Measurements from ENCODE around the gene FAM234A. TPM values are rescaled to one million over a fixed set of nuclear protein-coding genes. Genes with fewer than 3 reads are reported as not detected.
"Not testable (repeated sequence)": the region's sequence is repeated elsewhere in the genome, so short reads cannot be mapped to it uniquely, and the experiment has no call there.

The FAM234A gene
- total RNA-seq, 1 donor from 2014 or later: 23.3 TPM

DNA sequence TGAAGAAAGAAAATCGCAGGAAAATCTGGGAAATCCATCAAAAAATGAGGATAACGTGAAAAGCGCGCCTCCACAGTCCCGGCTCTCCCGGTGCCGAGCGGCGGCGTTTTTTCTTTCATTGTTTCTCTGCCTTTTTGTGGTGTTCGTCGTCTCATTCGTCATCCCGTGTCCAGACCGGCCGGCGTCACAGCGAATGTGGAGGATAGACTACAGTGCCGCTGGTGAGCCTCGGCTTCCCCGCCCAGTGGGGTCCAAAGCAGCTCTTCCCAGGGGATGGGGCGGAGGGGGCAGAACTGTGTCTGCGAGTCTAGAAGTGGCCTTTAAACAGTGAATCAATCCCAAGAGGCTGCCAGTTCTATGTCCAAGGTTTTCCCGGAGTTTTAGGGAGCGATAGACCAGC, 19.8 kb downstream of the FAM234A start:
- Histone ChIP-seq H3K27ac (no peak overlapping the region), H3K27me3 (no peaks in the 10 kb centered on the region), H3K4me3 (no peak overlapping the region), H3K4me1 (no peaks in the 10 kb centered on the region), H3K9me3 (no peaks in the 10 kb centered on the region), H3K36me3 (peaks cover 0 to 32% of the 10 kb centered on the region in 2 donors)
- no peak for DNase-seq (ENCODE audit: extremely low spot score in 2 of 2)
- intact Hi-C loops (cut with DNase I): no loop called here
- TF ChIP-seq, protein P1, sequence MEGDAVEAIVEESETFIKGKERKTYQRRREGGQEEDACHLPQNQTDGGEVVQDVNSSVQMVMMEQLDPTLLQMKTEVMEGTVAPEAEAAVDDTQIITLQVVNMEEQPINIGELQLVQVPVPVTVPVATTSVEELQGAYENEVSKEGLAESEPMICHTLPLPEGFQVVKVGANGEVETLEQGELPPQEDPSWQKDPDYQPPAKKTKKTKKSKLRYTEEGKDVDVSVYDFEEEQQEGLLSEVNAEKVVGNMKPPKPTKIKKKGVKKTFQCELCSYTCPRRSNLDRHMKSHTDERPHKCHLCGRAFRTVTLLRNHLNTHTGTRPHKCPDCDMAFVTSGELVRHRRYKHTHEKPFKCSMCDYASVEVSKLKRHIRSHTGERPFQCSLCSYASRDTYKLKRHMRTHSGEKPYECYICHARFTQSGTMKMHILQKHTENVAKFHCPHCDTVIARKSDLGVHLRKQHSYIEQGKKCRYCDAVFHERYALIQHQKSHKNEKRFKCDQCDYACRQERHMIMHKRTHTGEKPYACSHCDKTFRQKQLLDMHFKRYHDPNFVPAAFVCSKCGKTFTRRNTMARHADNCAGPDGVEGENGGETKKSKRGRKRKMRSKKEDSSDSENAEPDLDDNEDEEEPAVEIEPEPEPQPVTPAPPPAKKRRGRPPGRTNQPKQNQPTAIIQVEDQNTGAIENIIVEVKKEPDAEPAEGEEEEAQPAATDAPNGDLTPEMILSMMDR (IDR thresholded peaks at IDR 0.05): no peak
- no peak for TF ChIP-seq POLR2AphosphoS5 (IDR thresholded peaks at IDR 0.05; ENCODE audit: insufficient read depth in 1 of 2, low read depth in 1 of 2)
- TF ChIP-seq POLR2A (IDR thresholded peaks at IDR 0.05): no peak

DNA sequence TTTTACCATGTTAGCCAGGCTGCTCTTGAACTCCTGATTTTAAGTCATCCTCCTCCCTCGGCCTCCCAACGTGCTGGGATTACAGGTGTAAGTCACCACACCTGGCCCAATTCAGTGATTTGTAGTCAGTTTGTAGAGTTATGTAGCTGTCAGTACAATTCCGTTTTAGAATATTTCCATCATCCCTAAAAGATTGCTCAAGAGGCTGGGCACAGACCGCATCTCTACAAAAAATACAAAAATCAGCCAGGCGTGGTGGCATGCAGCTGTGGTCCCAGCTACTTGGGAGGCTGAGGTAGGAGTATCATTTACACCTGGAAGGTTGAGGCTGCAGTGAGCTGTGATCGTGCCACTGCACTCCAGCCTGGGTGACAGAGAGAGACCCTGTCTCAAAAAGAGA, 20.6 kb downstream of the FAM234A start:
- no peak for DNase-seq (ENCODE audit: extremely low spot score in 2 of 2)
- Histone ChIP-seq H3K4me1 (no peaks in the 10 kb centered on the region), H3K36me3 (peaks cover 0 to 36% of the 10 kb centered on the region in 2 donors), H3K27me3 (no peaks in the 10 kb centered on the region), H3K9me3 (no peaks in the 10 kb centered on the region), H3K27ac (no peak overlapping the region), H3K4me3 (no peak overlapping the region)
- intact Hi-C loops (cut with DNase I): no loop called here
- TF ChIP-seq, protein P1 (IDR thresholded peaks at IDR 0.05): no peak
- TF ChIP-seq POLR2AphosphoS5 (IDR thresholded peaks at IDR 0.05; ENCODE audit: insufficient read depth in 1 of 2, low read depth in 1 of 2): no peak
- TF ChIP-seq POLR2A (IDR thresholded peaks at IDR 0.05): no peak

DNA sequence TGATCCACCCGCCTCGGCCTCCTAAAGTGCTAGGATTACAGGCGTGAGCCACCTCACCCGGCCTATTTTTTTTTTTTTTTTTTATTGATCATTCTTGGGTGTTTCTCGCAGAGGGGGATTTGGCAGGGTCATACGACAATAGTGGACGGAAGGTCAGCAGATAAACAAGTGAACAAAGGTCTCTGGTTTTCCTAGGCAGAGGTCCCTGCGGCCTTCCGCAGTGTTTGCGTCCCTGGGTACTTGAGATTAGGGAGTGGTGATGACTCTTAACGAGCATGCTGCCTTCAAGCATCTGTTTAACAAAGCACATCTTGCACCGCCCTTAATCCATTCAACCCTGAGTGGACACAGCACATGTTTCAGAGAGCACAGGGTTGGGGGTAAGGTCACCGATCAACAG, 23.5 kb downstream of the FAM234A start:
- H3K4me3 ChIP-seq; H3K27me3 ChIP-seq; DNase-seq (ENCODE audit: extremely low spot score in 2 of 2); H3K4me1 ChIP-seq; H3K9me3 ChIP-seq; intact Hi-C loops (cut with DNase I); H3K27ac ChIP-seq: not testable (repeated sequence)
- peaks cover 0 to 50% of the 10 kb centered on the region in 2 donors for H3K36me3 ChIP-seq

DNA sequence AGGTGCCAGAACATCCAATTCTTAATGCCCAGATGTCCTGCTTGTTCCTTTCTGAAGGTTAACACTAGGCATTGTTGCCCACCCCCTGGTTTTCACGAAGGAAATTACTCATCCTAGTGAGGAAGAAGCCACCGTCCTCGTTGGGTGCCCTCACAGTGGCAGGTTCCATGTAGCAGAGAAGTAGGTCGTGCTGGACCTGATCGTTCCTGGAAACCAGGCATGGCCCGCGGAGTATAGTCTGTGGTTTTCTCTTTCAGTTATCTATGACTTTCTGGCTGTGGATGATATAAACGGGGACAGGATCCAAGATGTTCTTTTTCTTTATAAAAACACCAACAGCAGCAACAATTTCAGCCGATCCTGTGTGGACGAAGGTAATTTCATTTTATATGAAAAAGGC, 24.6 kb downstream of the FAM234A start:
- Histone ChIP-seq H3K4me1 (no peaks in the 10 kb centered on the region), H3K36me3 (peaks cover 0 to 61% of the 10 kb centered on the region in 2 donors), H3K27me3 (no peaks in the 10 kb centered on the region), H3K4me3 (no peak overlapping the region), H3K9me3 (no peaks in the 10 kb centered on the region), H3K27ac (no peak overlapping the region)
- DNase-seq (ENCODE audit: extremely low spot score in 2 of 2): no peak
- no peak for TF ChIP-seq POLR2A (IDR thresholded peaks at IDR 0.05)
- TF ChIP-seq POLR2AphosphoS5 (IDR thresholded peaks at IDR 0.05; ENCODE audit: insufficient read depth in 1 of 2, low read depth in 1 of 2): no peak
- TF ChIP-seq, protein P1 (IDR thresholded peaks at IDR 0.05): no peak
- intact Hi-C loops (cut with DNase I): no loop called here

DNA sequence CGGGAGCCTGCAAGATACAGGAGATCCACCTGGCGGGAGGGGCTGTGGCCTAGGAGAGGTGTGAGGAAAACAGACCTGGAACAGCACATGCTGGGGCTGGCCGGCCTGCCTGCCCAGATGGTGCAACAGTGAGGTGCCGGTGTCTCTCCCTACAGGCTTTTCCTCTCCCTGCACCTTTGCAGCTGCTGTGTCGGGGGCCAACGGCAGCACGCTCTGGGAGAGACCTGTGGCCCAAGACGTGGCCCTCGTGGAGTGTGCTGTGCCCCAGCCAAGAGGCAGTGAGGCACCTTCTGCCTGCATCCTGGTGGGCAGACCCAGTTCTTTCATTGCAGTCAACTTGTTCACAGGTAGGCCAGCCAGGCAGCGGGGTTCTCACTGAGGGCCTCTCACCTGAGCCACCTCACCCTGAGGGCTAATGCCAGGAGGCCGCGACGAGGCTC, 25.2 kb downstream of the FAM234A start:
- intact Hi-C loops (cut with DNase I): no loop called here
- H3K27ac ChIP-seq: no peak overlapping the region
- no peak overlapping the region for H3K4me3 ChIP-seq
- TF ChIP-seq, protein P1 (IDR thresholded peaks at IDR 0.05): no peak
- TF ChIP-seq POLR2A (IDR thresholded peaks at IDR 0.05): no peak
- no peak for TF ChIP-seq POLR2AphosphoS5 (IDR thresholded peaks at IDR 0.05; ENCODE audit: insufficient read depth in 1 of 2, low read depth in 1 of 2)
- H3K36me3 ChIP-seq: peaks cover 0 to 62% of the 10 kb centered on the region in 2 donors
- no peak for DNase-seq (ENCODE audit: extremely low spot score in 2 of 2)
- no peaks in the 10 kb centered on the region for H3K9me3 ChIP-seq
- no peaks in the 10 kb centered on the region for H3K27me3 ChIP-seq
- no peaks in the 10 kb centered on the region for H3K4me1 ChIP-seq

Data from vagina (tissue), 2 donors.